ENCODE results near the gene MGAT4A.

DNA sequence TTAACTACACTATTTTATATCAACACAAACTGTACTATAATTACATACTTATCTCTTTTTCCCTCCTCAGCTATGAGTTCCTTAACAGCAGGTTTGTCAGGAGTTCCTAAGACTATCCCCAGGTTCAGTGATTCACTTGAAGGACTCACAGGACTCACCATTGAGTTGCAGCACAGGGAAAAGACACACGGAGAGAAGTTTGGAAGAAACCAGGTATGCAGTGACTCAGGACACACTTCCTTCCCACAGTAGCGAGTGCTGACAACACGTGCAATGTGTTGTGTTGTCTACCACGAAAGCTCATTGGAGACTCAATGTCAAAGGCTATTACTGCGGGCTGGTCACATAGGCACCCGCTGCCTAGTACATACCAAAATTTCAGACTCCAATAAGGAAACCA lies 32.0 kb downstream of the MGAT4A start:
- TF ChIP-seq MAX (IDR thresholded peaks at IDR 0.05), result no peak
- no peak for TF ChIP-seq EP300 (IDR thresholded peaks at IDR 0.05)
- TF ChIP-seq CTCF (IDR thresholded peaks at IDR 0.05), result no peak
- no peak for TF ChIP-seq MYC (IDR thresholded peaks at IDR 0.05; ENCODE audit: borderline replicate concordance, low read length)
- no peak for TF ChIP-seq POLR2AphosphoS2 (conservative IDR thresholded peaks at IDR 0.05; ENCODE audit: low read length)
- TF ChIP-seq PBX3 (IDR thresholded peaks at IDR 0.05), result no peak
- TF ChIP-seq HDAC2 (IDR thresholded peaks at IDR 0.05), result no peak
- TF ChIP-seq, protein P1, sequence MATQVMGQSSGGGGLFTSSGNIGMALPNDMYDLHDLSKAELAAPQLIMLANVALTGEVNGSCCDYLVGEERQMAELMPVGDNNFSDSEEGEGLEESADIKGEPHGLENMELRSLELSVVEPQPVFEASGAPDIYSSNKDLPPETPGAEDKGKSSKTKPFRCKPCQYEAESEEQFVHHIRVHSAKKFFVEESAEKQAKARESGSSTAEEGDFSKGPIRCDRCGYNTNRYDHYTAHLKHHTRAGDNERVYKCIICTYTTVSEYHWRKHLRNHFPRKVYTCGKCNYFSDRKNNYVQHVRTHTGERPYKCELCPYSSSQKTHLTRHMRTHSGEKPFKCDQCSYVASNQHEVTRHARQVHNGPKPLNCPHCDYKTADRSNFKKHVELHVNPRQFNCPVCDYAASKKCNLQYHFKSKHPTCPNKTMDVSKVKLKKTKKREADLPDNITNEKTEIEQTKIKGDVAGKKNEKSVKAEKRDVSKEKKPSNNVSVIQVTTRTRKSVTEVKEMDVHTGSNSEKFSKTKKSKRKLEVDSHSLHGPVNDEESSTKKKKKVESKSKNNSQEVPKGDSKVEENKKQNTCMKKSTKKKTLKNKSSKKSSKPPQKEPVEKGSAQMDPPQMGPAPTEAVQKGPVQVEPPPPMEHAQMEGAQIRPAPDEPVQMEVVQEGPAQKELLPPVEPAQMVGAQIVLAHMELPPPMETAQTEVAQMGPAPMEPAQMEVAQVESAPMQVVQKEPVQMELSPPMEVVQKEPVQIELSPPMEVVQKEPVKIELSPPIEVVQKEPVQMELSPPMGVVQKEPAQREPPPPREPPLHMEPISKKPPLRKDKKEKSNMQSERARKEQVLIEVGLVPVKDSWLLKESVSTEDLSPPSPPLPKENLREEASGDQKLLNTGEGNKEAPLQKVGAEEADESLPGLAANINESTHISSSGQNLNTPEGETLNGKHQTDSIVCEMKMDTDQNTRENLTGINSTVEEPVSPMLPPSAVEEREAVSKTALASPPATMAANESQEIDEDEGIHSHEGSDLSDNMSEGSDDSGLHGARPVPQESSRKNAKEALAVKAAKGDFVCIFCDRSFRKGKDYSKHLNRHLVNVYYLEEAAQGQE (IDR thresholded peaks at IDR 0.05), result no peak

Measured in A549 (cell line).